ENCODE data around the gene CALHM2. TPM values are rescaled to one million over a fixed set of nuclear protein-coding genes. Genes with fewer than 3 reads are reported as not detected.

The CALHM2 gene
- total and polyA plus RNA-seq, 2 of the 13 experiments (the other 11 are each of a cell fraction or from before 2014, with no cell fraction given): 0.15 TPM; not detected in 1

DNA sequence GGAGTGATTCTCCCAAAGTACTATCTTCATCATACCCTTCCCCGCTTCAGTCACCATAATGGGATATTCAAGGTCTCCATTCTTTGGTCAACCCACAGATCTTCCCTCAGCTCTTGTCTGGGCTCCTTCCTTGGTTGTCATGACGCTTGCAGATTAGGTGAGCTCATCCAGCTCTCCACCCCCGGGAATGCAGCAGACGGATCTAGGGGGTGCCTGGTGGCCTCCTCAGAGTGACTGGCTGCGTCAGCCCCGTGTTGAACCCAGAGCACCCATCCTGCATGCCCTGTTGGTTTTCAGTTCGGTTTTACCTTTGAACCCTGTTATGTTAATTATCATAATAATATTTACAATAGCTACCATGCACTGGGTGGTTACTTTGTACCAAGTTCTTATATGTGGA, 47.7 kb upstream of the CALHM2 start:
- no peaks in the 10 kb centered on the region for H3K79me2 ChIP-seq (ENCODE audit: insufficient read depth, low read length)
- WGBS (ENCODE audit: low lambda C conversion rate): 23% methylated on average over 6 of the region's 7 CpGs
- no peak overlapping the region for H3K9ac ChIP-seq (ENCODE audit: insufficient read depth, low read depth, low read length)
- FAIRE-seq (no peak), ATAC-seq (no peak), DNase-seq (ENCODE audit: low spot score) (no peak)
- BruUV-seq (replicated peaks): no TSS peak
- no peak overlapping the region for H3K4me3 ChIP-seq (replicated peaks in 1 of 3; ENCODE audit: insufficient read depth in 1 of 3, low read depth in 2 of 3, low read length in 3 of 3)
- H3K36me3 ChIP-seq (replicated peaks in 1 of 2; ENCODE audit: control insufficient read depth in 1 of 2, insufficient read depth in 2 of 2, low read length in 2 of 2): no peaks in the 10 kb centered on the region
- in situ Hi-C loops (cut with HindIII; ENCODE audit: extremely low pct_ligation_motif_present, low pct_unique_long_range_greater_than_20kb): no loop called here
- no peak overlapping the region for H3K27ac ChIP-seq (ENCODE audit: extremely low read length, insufficient read depth, low read length)
- H3K4me2 ChIP-seq (ENCODE audit: low read depth, low read length): no peak overlapping the region
- no peaks in the 10 kb centered on the region for H3K9me3 ChIP-seq (ENCODE audit: low read length)
- peaks cover 4 to 64% of the 10 kb centered on the region in 2 experiments; a peak in 3 of 5 replicates for H3K27me3 ChIP-seq (ENCODE audit: control insufficient read depth in 1 of 2, insufficient read depth in 2 of 2, low read length in 2 of 2)
- no peaks in the 10 kb centered on the region for H4K20me1 ChIP-seq (ENCODE audit: insufficient read depth, low read length)
- ChIA-PET POLR2A (no interaction called here), CTCF (ENCODE audit: low intra/inter-chr PET ratio, low total read pairs) (no interaction called here)
- intact Hi-C loops (cut with micrococcal nuclease; ENCODE audit: unreplicated experiment): no loop called here
- H3K4me1 ChIP-seq (ENCODE audit: insufficient read depth, low read length): peaks cover 11% of the 10 kb centered on the region
- H2AFZ ChIP-seq (ENCODE audit: low read length): no peak overlapping the region
- TF ChIP-seq ZNF430 (CRISPR knock-in tag; IDR thresholded peaks at IDR 0.05) (no peak), MEF2D (CRISPR knock-in tag; IDR thresholded peaks at IDR 0.05) (no peak), ZNF644 (CRISPR knock-in tag; IDR thresholded peaks at IDR 0.05; ENCODE audit: low read depth) (no peak), ZNF652 (CRISPR knock-in tag; IDR thresholded peaks at IDR 0.05; ENCODE audit: borderline replicate concordance, low read depth) (no peak), ZFP91 (CRISPR knock-in tag; IDR thresholded peaks at IDR 0.05; ENCODE audit: borderline replicate concordance) (no peak), HIVEP1 (CRISPR knock-in tag; IDR thresholded peaks at IDR 0.05) (no peak), ZBTB10 (CRISPR knock-in tag; IDR thresholded peaks at IDR 0.05; ENCODE audit: borderline replicate concordance) (no peak), TBX2 (CRISPR knock-in tag; IDR thresholded peaks at IDR 0.05; ENCODE audit: borderline replicate concordance) (no peak)
- TF ChIP-seq, protein P1, sequence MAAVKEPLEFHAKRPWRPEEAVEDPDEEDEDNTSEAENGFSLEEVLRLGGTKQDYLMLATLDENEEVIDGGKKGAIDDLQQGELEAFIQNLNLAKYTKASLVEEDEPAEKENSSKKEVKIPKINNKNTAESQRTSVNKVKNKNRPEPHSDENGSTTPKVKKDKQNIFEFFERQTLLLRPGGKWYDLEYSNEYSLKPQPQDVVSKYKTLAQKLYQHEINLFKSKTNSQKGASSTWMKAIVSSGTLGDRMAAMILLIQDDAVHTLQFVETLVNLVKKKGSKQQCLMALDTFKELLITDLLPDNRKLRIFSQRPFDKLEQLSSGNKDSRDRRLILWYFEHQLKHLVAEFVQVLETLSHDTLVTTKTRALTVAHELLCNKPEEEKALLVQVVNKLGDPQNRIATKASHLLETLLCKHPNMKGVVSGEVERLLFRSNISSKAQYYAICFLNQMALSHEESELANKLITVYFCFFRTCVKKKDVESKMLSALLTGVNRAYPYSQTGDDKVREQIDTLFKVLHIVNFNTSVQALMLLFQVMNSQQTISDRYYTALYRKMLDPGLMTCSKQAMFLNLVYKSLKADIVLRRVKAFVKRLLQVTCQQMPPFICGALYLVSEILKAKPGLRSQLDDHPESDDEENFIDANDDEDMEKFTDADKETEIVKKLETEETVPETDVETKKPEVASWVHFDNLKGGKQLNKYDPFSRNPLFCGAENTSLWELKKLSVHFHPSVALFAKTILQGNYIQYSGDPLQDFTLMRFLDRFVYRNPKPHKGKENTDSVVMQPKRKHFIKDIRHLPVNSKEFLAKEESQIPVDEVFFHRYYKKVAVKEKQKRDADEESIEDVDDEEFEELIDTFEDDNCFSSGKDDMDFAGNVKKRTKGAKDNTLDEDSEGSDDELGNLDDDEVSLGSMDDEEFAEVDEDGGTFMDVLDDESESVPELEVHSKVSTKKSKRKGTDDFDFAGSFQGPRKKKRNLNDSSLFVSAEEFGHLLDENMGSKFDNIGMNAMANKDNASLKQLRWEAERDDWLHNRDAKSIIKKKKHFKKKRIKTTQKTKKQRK (IDR thresholded peaks at IDR 0.05; ENCODE audit: low read length): no peak
